ENCODE measurements around the gene COL18A1.

DNA sequence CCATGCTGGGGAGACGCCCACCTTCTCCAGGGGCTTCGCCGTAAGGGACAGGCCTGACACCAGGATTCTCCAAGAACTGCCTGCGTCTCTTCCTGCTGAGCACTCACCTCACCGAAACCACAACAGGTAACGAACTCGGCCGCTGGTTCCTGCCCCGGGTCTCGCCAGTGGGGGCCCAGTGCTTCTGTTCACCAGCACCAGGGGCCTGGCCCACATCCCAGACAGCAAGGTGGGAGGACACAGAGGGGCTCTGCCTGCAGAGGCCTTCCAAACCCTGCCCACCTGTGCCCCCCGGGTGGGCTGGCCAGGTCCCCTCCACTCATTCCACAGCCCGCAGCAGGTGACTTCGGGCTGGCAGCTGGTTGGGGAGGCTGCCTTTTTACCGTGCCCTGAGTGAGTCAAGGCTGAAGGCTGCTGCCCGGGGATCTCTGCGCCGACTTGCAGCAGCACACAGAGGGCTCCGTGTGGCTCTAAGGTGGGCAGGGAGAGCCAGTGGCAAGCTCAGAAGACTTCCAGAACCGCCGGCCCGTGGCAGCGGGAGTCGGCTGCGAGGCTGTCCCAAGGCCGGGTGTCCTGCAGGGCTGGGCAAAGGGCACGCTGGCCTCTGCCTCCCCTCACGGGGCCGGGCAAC, 14.7 kb upstream of the COL18A1 start:
- TF ChIP-seq, protein P1, sequence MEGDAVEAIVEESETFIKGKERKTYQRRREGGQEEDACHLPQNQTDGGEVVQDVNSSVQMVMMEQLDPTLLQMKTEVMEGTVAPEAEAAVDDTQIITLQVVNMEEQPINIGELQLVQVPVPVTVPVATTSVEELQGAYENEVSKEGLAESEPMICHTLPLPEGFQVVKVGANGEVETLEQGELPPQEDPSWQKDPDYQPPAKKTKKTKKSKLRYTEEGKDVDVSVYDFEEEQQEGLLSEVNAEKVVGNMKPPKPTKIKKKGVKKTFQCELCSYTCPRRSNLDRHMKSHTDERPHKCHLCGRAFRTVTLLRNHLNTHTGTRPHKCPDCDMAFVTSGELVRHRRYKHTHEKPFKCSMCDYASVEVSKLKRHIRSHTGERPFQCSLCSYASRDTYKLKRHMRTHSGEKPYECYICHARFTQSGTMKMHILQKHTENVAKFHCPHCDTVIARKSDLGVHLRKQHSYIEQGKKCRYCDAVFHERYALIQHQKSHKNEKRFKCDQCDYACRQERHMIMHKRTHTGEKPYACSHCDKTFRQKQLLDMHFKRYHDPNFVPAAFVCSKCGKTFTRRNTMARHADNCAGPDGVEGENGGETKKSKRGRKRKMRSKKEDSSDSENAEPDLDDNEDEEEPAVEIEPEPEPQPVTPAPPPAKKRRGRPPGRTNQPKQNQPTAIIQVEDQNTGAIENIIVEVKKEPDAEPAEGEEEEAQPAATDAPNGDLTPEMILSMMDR (IDR thresholded peaks at IDR 0.05): no peak
- TF ChIP-seq POLR2A (IDR thresholded peaks at IDR 0.05) (no peak), POLR2AphosphoS5 (IDR thresholded peaks at IDR 0.05) (no peak)
